GM19467 (cell line): ENCODE data around the gene FMNL1.

Experiments
- ATAC-seq: cut with Tn5 transposase; IDR thresholded peaks from one replicate; pipeline ENCODE4 v1.9.1; 2021; ENCODE audit warnings: mild to moderate bottlenecking, moderate library complexity; ENCODE audit not compliant: unreplicated experiment

FMNL1 gene

GRCh38 chr17:45277992-45278391 lies 56.3 kb downstream of the FMNL1 start:
- ATAC-seq, result no peak

DNA sequence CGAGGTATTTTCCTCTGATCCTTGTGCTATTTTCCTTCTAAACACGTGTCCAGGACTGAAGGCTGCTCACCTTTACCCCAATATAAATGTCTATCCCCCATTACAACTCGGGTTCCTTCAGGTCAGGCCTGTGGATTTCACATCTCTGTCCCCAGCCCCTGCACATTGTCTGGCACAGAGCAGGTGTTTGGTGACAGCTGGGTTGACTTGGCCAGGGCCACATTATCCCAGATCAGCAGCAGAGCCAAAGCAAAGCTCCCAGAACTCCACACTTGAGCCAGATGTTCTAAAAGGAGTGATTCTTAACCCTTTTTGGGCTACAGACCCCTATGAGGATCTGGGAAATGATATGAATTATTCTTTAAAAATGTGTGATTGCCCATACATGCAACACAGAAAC lies 58.2 kb downstream of the FMNL1 start:
- ATAC-seq, result no peak

- ATAC-seq, result no peak
These were observed 61.3 kb downstream of the FMNL1 start for GRCh38 chr17:45282683-45283644.

GRCh38 chr17:45283711-45284110 lies 62.0 kb downstream of the FMNL1 start:
- no peak for ATAC-seq

DNA sequence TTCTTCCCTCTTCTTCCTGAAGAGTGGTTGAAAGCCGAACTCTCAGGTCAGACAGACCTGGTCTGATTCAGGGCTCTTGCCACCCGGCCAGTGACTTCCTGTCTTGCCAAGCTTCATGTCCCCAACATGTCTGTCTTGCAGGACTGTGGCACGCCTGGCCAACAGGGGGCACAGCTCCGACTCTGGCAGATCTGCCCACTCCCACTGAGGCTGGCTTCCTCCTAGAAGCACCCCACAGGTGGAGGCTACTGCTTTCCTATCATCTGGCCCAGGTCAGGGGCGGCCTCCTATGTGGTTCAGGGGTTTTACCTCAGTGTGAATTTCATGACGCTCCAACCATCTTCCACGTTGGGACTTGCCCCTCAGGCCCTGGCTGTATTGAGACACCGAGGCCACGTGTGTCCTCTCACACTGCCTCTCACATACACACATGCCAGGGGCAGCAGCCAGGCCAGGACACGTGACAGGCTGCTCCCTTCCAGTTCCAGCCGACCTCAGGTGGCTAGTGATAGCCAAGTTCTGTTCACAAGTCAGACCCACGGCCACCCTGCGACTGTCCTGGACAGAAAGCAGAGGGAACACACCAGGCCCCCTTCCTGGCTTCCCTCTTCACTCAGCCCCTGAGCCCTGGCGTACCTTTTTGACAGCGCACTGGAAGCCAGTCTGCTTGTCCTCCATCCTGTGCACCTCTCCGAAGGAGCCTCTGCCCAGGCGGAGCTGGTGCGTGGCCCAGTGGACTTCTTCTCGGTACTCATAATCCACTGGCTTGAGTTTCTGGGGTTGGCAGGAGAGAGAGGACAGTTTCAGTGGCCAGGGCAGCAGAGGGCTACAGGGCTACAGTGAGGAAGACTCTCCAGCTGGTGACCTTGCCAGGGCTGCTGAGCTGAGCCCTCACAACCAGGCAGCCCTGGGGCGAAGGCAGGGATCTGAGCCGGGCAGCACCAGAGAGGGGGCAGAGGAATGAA lies 62.8 kb downstream of the FMNL1 start:
- no peak for ATAC-seq

DNA sequence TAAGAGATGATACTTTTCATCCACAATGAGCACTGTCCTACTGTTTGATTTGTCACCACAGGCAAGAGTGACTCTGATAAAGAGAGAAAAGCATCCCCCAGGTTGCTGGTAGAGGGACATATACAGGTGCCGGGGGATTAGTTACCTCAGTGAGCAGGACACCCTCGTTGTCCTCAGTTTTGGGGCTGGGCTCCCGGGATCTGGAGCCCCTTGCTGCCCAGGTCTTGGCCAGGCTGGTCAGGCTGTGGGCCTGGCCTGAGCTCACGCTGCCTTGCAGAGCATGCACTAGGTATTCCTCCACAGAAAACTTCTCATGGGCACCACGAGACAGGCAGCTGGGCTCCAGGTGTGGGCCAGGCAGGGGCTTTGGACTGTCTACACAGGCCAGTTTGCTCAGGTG lies 64.6 kb downstream of the FMNL1 start:
- no peak for ATAC-seq

GRCh38 chr17:45287526-45288500 lies 66.1 kb downstream of the FMNL1 start:
- no peak for ATAC-seq

DNA sequence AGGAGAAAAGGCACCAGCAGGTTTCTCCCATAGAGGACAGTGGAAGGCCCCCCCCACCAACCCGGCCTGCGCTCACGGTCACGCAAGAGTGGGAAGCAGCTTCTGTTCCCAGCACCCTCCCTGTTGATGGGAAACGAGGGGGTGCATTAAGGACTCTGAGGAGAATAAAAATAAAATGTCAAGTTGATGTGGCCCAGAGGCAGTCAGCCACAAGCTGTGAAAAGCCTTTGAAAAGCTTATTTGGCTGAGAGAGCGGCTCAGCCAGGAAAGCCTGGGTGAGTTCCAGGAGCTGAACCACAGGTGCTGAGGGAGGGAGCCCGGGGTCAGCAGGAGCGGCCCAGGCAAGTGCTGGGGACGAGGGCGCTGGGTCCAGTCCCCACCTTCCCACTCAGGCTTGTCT lies 67.1 kb downstream of the FMNL1 start:
- no peak for ATAC-seq

- no peak for ATAC-seq
These were observed 67.9 kb downstream of the FMNL1 start for GRCh38 chr17:45289301-45290268.

- ATAC-seq, result no peak
These were observed 68.6 kb downstream of the FMNL1 start for GRCh38 chr17:45290269-45290765.

DNA sequence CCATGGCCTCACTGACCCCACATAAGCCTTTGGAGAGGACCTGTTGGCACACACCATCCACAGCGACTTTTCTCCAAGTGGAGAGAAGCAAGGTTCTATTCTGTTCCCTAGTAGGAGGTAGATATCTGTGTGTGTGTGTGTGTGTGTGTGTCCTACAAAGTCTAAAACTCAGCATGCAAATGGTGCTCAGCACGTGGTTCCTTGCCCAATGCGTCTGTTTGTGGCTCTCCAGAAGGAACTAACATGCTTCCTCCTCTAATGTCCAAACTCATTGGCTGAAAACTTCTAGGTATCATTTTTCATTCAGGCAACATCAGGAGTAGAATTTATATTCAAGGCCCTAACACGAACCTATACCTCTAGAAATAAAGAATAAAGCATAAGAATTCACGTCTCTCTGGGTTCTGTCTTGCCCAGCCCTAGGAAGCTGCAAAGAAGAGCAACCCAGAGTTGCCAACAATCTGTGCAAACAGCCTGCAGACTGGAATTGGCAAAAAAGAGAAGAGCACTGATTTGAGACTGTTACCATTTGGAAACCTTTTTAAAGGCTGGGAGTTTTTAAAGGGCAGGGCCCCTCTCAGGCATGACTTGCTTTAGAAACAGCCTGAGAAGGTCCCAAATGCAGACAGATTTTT lies 69.6 kb downstream of the FMNL1 start:
- no peak for ATAC-seq

DNA sequence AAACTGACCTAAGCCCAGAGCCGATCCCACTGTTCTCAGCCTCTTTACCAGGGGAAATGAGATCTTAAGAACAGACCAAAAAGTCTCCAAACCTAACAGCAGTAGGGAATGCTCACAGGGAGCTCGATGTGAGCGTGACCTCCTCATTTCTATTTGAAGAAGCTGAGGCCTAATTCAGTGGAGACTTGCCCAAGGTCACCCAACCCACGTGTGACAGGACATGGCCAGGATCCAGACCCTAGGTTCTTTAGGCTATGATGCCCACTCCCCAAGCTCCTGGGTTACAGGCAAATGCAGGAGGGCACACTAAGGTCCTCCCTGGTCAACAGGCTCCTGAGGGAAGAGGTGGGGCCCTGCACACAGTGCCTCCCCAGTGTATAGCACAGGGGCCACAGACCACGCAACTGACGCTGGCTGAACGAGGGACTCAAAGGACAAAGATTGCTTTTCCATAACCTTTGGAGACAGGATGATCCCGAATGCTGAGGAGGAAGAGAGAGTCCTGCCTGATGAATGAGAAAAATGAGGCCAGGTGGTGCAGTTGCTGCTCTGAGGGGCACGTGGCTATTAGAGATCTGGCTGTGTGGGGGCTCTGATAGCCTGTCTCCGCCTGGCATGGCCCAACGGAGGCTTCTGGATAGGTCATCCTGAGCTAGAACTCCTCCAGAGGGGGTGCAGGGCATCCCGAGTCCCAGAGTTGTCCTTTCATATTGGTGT lies 71.2 kb downstream of the FMNL1 start:
- no peak for ATAC-seq

DNA sequence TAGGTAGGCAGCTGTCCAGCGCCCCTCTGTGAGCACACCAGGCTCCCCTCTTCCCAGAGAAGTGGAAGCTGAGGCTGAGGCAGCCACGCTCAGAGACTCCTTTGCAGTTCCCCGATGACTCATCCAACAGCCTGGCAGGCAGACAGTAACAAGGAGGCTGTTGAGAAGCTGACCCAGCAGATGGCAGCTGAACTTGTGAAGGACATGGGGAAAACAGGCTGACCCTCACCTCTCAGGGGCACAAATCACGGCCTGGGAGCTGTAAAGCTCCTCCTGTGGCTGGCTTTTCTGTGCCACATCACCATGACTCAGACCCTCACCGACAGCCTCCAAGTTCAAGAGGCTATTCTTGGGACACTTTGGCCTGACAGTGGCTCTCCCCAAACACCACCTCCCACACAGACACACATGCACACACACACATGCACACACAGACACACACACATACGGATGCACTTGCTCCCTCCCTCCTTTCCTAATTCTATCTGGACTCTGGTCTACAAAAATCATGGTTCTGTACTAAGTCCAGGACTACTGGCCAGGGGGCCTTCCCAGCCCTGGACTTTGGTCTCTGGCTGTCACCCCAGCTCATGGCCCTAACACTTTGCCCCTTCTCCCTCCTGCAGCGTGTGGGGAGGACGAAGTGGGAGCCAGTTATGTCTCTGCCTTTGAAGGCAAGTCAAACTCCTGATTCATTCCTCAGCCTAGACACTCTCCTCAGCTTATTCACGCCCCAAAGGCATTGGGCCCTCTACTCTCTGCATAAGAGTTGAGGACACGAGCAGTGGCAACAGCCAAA lies 71.9 kb downstream of the FMNL1 start:
- no peak for ATAC-seq

GRCh38 chr17:45294506-45294905 lies 72.8 kb downstream of the FMNL1 start:
- no peak for ATAC-seq

DNA sequence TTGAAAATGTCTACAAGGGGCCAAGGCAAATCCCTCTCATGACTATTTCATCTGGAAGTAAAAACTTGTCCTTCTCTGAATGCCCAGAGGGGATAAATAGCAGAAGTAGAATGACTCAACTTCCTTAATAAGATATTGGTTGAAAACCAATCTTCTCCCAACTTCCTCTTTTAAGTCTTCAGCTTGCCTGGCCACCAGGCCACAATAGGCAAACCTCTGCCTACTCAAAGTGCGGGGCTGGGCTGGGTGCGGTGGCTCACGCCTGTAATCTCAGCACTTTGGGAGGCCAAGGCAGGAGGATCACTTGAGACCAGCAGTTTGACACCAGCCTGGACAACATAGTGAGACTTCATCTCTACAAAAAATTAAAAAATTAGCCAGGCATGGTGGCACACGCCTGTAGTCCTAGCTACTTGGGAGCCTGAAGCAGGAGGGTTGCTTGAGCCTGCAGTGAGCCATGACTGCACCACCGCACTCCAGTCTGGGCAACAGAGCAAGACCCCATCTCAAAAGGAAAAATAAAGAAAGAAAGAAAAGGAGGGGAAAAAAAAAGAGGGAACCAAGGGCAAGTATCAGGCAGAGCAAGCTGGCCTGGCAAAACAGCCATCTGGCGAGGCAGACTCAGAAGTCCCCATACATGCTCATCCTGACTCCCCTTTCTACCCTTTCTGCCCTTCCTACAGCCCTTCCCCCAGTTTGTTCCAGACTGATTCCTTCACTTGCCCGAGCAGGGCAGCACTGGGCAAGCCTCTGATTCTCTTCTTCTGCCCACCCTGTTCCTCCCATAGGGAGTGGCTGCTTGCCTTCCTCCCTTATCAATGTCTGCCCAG lies 74.5 kb downstream of the FMNL1 start:
- no peak for ATAC-seq

DNA sequence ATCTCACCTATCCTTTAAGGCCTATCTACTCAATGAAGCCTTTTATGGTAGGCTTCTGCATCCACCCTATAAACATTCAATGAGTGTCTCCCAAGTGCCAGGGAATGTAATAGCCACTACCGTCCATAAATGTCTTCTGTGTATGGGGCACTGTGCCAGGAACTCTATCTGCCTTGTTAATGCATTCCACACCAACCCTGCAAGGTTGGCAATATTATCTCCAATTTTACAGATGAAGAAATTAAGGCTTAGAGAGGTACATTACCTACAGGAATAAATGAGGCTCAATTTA lies 75.1 kb downstream of the FMNL1 start:
- ATAC-seq, result no peak
